Measurements from ENCODE around the gene HELB. TPM values are rescaled to one million over a fixed set of nuclear protein-coding genes. Genes with fewer than 3 reads are reported as not detected.

HELB gene
- total and polyA plus RNA-seq, 4 experiments from 2014 or later, result 20.2 to 69.0 (median 49.5) TPM

DNA sequence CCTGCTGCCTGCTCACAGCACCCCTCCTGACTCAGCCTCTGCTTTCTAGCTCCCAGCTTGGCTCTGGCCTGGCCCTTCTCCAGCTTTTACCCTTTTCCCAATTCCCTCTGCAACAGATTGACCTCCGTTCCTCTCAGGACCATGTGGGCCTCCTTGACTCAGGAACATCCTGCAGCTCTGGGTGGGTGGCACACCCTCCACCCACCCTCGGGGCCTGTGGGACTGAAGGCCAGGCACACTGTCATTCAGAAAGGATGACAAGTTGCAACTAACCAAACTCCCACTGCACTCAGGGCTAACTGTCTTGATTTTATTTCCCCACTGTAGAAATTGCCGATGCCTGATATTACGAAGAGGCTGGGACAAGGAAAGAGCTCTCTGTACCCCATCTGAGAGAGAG is 59.4 kb downstream of the HELB start:
- Histone ChIP-seq H3K4me3 (ENCODE audit: low read length in 2 of 2) (no peak overlapping the region), H3K9me3 (ENCODE audit: control insufficient read depth in 1 of 2, low read length in 2 of 2) (no peaks in the 10 kb centered on the region), H3K36me3 (ENCODE audit: insufficient read depth, low read length) (no peaks in the 10 kb centered on the region), H3K4me1 (ENCODE audit: insufficient read depth, low read length) (no peaks in the 10 kb centered on the region), H3K27ac (ENCODE audit: low read depth, low read length) (no peak overlapping the region), H3K27me3 (ENCODE audit: insufficient read depth, low read length) (no peaks in the 10 kb centered on the region)
- no peak for DNase-seq
- POLR2A ChIA-PET (ENCODE audit: partially characterized antibody), result interaction anchor here (0.6 to 0.8 kb wide), 2 partner anchors 8 to 13 kb away, joined by 3 read pairs; no protein-coding TSS in a partner anchor
- H3K4me3 Mint-ChIP-seq, result no peak overlapping the region
- H3K36me3 Mint-ChIP-seq, result peaks cover 26 to 27% of the 10 kb centered on the region in 2 donors
- no peaks in the 10 kb centered on the region for H3K27me3 Mint-ChIP-seq
- H3K4me1 Mint-ChIP-seq, result peaks cover 2 to 11% (median 4%) of the 10 kb centered on the region in 4 donors
- H3K9me3 Mint-ChIP-seq, result peaks cover 0 to 3% (median 0%) of the 10 kb centered on the region in 8 donors
- no peak overlapping the region for H3K27ac Mint-ChIP-seq
- CTCF ChIA-PET (ENCODE audit: partially characterized antibody), result interaction anchor here (0.8 to 2.0 kb wide), 2 partner anchors 41 to 83 kb away, joined by 4 to 6 read pairs; no protein-coding TSS in a partner anchor
- intact Hi-C loops (cut with micrococcal nuclease), result no loop called here

DNA sequence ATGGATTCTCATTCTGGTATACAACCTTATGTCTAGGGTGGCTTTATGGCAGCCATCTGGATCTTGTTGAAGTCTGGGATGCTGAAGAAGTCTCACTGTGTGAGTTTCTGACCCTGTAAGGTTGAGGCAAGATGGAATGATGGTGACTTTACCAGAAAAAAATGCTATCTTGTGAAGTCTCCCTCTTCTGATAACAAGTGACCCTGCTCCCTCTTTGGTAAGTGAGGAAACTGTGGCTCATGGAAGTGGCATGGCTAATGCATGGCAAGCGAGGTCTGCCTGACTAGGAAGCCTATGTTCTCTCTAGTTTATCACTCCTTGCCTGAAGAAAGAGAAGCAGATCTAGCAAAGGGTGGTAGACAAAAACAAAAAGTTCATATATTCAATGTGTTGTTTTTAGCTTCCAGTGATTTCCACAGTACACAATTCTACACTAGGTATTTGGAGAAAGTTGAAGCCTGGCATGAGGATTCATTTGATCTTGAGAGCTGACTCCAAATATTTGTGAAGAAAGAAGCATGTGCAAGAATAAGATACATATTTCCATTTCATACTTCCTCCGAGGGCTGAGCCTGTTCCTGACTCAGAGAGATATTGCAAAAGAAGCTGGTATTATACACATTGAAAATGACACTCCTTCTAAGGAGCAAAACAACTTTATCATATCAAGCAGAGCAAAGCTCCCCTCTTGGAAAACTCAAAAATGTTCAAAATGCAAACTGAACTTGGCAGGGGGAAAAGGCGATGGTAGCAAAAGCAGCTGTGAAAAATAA is 63.6 kb downstream of the HELB start:
- ChIA-PET POLR2A (ENCODE audit: partially characterized antibody) (no interaction called here), CTCF (ENCODE audit: partially characterized antibody) (interaction anchor here (1.2 to 1.8 kb wide), 2 partner anchors 87 to 96 kb away, joined by 3 to 4 read pairs; no protein-coding TSS in a partner anchor)

DNA sequence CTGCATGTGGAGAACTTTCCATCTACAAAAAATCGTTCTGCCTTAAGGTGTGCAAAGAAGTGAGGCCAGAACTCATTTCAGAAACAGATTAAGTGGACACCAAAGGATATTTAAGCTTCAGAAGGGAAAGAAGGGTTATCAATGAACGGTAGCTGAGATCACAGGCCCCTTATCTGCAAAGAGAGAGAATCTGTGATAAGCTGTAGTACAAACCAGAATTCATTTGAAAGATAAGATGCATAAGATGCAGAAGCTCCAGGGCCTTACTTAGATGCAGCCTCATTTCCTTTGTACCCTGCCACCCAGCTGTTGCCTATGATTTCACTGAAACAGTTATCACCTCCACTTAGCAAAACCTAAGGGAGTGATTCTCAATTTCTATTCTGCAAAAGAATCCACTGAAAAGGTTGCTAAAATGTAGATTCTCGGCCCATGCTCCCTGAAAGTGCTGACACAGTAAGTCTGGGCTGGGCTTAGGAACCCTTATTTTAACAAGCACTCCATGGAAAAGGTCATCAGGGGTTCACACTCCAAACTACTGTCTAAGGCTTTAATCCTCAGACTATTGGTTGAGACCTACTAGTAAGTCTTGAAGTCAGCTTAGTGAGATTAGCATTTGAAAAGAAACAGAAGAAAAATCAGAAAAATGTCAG is 64.8 kb downstream of the HELB start:
- Histone ChIP-seq H3K4me3 (ENCODE audit: low read length in 2 of 2) (no peak overlapping the region), H3K4me1 (ENCODE audit: insufficient read depth, low read length) (no peaks in the 10 kb centered on the region), H3K9me3 (ENCODE audit: control insufficient read depth in 1 of 2, low read length in 2 of 2) (no peaks in the 10 kb centered on the region), H3K27ac (ENCODE audit: low read depth, low read length) (no peak overlapping the region), H3K27me3 (ENCODE audit: insufficient read depth, low read length) (no peaks in the 10 kb centered on the region), H3K36me3 (ENCODE audit: insufficient read depth, low read length) (no peaks in the 10 kb centered on the region)
- Mint-ChIP-seq H3K4me1 (no peaks in the 10 kb centered on the region), H3K9me3 (no peaks in the 10 kb centered on the region), H3K27me3 (no peaks in the 10 kb centered on the region), H3K4me3 (no peak overlapping the region), H3K27ac (no peak overlapping the region), H3K36me3 (peaks cover 43 to 55% of the 10 kb centered on the region in 2 donors)
- no peak for DNase-seq
- CTCF ChIA-PET (ENCODE audit: partially characterized antibody), result interaction anchor here (1.2 kb wide), 1 partner anchor 88 kb away, joined by 4 read pairs; no protein-coding TSS in a partner anchor
- intact Hi-C loops (cut with micrococcal nuclease), result no loop called here
- POLR2A ChIA-PET (ENCODE audit: partially characterized antibody), result no interaction called here

More for the DNA sequence above, 63.6 kb downstream of the HELB start:
- no peaks in the 10 kb centered on the region for H3K27me3 Mint-ChIP-seq
- intact Hi-C loops (cut with micrococcal nuclease), result no loop called here
- Histone ChIP-seq H3K27ac (ENCODE audit: low read depth, low read length) (no peak overlapping the region), H3K9me3 (ENCODE audit: control insufficient read depth in 1 of 2, low read length in 2 of 2) (no peaks in the 10 kb centered on the region), H3K4me1 (ENCODE audit: insufficient read depth, low read length) (no peaks in the 10 kb centered on the region), H3K36me3 (ENCODE audit: insufficient read depth, low read length) (no peaks in the 10 kb centered on the region), H3K4me3 (ENCODE audit: low read length in 2 of 2) (no peak overlapping the region), H3K27me3 (ENCODE audit: insufficient read depth, low read length) (no peaks in the 10 kb centered on the region)
- DNase-seq, result no peak
- no peak overlapping the region for H3K4me3 Mint-ChIP-seq
- no peaks in the 10 kb centered on the region for H3K9me3 Mint-ChIP-seq
- H3K27ac Mint-ChIP-seq, result no peak overlapping the region
- H3K36me3 Mint-ChIP-seq, result peaks cover 45 to 53% of the 10 kb centered on the region in 2 donors
- H3K4me1 Mint-ChIP-seq, result peaks cover 0 to 3% (median under 1%) of the 10 kb centered on the region in 4 donors

DNA sequence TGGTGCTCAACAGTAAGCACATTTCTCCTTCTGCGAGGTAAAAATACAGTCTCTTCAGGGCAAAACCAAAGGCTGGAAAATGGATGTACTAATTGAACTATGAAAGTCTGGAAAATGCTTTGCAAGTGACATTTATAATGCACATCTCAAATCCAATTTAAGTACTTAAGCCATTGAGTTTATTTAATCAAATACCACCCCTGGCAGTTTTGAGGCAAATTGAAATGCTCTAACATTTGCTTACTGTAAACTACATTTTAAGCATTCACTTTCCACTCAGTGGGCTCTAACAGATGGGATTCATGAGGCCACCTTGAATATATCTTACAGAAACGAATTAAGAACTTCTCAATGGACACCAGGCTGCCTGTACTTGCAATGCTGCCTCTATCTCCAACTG is 69.7 kb downstream of the HELB start:
- H3K27me3 Mint-ChIP-seq, result no peaks in the 10 kb centered on the region
- no peak for DNase-seq
- peak overlapping the region in 1 of 7 donors; percentile 25 for H3K27ac Mint-ChIP-seq
- no peak overlapping the region for H3K27ac ChIP-seq (ENCODE audit: low read depth, low read length)
- no peaks in the 10 kb centered on the region for H3K4me1 ChIP-seq (ENCODE audit: insufficient read depth, low read length)
- H3K9me3 ChIP-seq (ENCODE audit: control insufficient read depth in 1 of 2, low read length in 2 of 2), result no peaks in the 10 kb centered on the region
- H3K4me3 ChIP-seq (ENCODE audit: low read length in 2 of 2), result no peak overlapping the region
- H3K36me3 ChIP-seq (ENCODE audit: insufficient read depth, low read length), result no peaks in the 10 kb centered on the region
- ChIA-PET POLR2A (ENCODE audit: partially characterized antibody) (no interaction called here), CTCF (ENCODE audit: partially characterized antibody) (interaction anchor here (1.0 to 1.5 kb wide), 2 partner anchors 103 to 125 kb away, joined by 3 read pairs; no protein-coding TSS in a partner anchor)
- H3K27me3 ChIP-seq (ENCODE audit: insufficient read depth, low read length), result no peaks in the 10 kb centered on the region
- no peaks in the 10 kb centered on the region for H3K4me1 Mint-ChIP-seq
- peaks cover 35 to 45% of the 10 kb centered on the region in 2 donors for H3K36me3 Mint-ChIP-seq
- intact Hi-C loops (cut with micrococcal nuclease), result no loop called here
- no peak overlapping the region for H3K4me3 Mint-ChIP-seq
- H3K9me3 Mint-ChIP-seq, result no peaks in the 10 kb centered on the region

DNA sequence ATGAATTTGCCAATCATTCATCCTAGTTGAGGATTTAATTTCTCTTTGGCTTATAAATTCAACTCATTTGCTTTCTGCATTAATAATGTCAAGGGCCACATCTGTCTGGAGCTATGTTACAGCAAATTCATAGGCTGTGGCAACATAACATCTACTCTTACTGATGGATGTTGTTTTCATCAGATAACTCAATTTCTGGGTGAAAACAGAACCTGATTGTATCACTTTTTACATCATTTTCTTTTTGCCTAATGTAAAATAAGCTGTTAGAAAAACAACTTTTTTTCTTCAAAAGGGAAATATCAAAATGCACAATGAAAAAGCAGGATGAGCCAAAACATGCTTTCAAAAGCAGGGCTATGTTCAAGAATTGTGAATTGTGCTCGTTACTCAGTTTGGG is 73.3 kb downstream of the HELB start:
- no peaks in the 10 kb centered on the region for H3K36me3 ChIP-seq (ENCODE audit: insufficient read depth, low read length)
- ChIA-PET CTCF (ENCODE audit: partially characterized antibody) (interaction anchor here (0.9 kb wide), 1 partner anchor 33 kb away, joined by 3 read pairs; no protein-coding TSS in a partner anchor), POLR2A (ENCODE audit: partially characterized antibody) (no interaction called here)
- no peaks in the 10 kb centered on the region for H3K9me3 Mint-ChIP-seq
- no peaks in the 10 kb centered on the region for H3K27me3 ChIP-seq (ENCODE audit: insufficient read depth, low read length)
- H3K27me3 Mint-ChIP-seq, result no peaks in the 10 kb centered on the region
- no peak overlapping the region for H3K4me3 ChIP-seq (ENCODE audit: low read length in 2 of 2)
- no peak overlapping the region for H3K27ac Mint-ChIP-seq
- H3K4me1 ChIP-seq (ENCODE audit: insufficient read depth, low read length), result no peaks in the 10 kb centered on the region
- no peak for DNase-seq
- intact Hi-C loops (cut with micrococcal nuclease), result no loop called here
- H3K9me3 ChIP-seq (ENCODE audit: control insufficient read depth in 1 of 2, low read length in 2 of 2), result no peaks in the 10 kb centered on the region
- H3K4me1 Mint-ChIP-seq, result no peaks in the 10 kb centered on the region
- no peak overlapping the region for H3K27ac ChIP-seq (ENCODE audit: low read depth, low read length)
- no peak overlapping the region for H3K4me3 Mint-ChIP-seq
- H3K36me3 Mint-ChIP-seq, result peaks cover 16 to 19% of the 10 kb centered on the region in 2 donors

DNA sequence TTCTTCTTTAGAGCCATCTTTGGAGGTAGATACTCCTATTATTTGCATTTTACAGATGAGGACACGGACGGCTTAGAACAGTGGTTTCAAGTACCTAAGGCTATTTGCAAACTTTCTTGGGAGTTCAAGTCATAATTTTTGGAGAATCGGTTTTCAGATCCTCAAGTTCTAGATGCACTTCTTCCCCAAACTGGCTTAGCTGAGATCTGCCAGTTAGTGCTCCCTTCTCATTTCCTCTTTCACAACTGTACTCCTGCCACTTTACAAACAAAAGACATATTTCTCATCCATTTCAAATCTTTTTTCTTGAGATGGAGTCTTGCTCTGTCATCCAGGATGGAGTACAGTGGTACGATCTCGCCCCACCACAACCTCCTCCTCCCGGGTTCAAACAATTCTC is 77.3 kb downstream of the HELB start:
- Mint-ChIP-seq H3K27me3 (peaks cover 0 to 2% of the 10 kb centered on the region in 2 donors), H3K4me1 (no peaks in the 10 kb centered on the region), H3K27ac (no peak overlapping the region), H3K36me3 (peaks cover 14 to 28% of the 10 kb centered on the region in 2 donors), H3K4me3 (no peak overlapping the region), H3K9me3 (peaks cover 0 to 1% (median 0%) of the 10 kb centered on the region in 8 donors)
- Histone ChIP-seq H3K27ac (ENCODE audit: low read depth, low read length) (no peak overlapping the region), H3K27me3 (ENCODE audit: insufficient read depth, low read length) (no peaks in the 10 kb centered on the region), H3K4me1 (ENCODE audit: insufficient read depth, low read length) (no peaks in the 10 kb centered on the region), H3K36me3 (ENCODE audit: insufficient read depth, low read length) (no peaks in the 10 kb centered on the region), H3K4me3 (ENCODE audit: low read length in 2 of 2) (no peak overlapping the region), H3K9me3 (ENCODE audit: control insufficient read depth in 1 of 2, low read length in 2 of 2) (no peaks in the 10 kb centered on the region)
- intact Hi-C loops (cut with micrococcal nuclease), result no loop called here
- POLR2A ChIA-PET (ENCODE audit: partially characterized antibody), result no interaction called here
- DNase-seq, result no peak
- CTCF ChIA-PET (ENCODE audit: partially characterized antibody), result no interaction called here

DNA sequence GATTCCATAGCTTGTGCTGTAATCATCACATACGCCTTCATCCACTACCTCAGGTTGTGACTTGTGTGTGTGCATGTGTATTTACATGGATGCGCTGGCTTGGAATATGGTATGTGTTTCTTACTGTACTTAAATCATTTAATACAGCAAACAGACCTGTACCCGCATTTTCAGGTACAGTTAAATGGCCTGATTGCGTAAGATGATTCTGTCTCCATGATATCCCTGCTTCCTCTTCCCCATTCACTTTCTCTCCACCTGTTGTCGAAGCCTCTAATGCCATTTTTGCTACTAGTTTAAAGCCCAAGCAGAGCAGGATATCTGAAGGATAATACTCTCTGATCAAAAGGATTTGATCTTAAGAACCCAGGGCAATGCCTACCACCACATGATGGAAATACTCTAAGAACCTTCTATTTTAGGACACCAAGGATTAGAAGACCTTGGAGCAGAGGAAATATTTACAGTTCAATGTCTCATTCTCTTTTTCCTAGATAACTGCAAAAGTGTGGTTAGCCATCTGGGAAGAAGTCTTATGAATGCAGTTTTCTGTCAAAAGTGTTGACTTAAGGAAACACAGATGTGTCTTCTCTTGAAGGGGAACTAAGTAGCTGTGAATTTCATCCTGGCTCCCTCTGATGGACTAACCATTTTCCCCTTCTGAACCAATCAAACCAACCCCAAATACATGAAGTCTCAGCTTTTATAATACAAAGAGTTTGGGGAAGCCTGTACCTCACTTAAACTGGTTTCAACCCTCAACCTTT is 78.7 kb downstream of the HELB start:
- H3K4me1 ChIP-seq (ENCODE audit: insufficient read depth, low read length), result no peaks in the 10 kb centered on the region
- Mint-ChIP-seq H3K27ac (no peak overlapping the region), H3K4me3 (no peak overlapping the region), H3K36me3 (peaks cover 14 to 29% of the 10 kb centered on the region in 2 donors), H3K4me1 (no peaks in the 10 kb centered on the region), H3K27me3 (peaks cover 0 to 2% of the 10 kb centered on the region in 2 donors), H3K9me3 (peaks cover 0 to 1% (median 0%) of the 10 kb centered on the region in 8 donors)
- H3K36me3 ChIP-seq (ENCODE audit: insufficient read depth, low read length), result no peaks in the 10 kb centered on the region
- no peaks in the 10 kb centered on the region for H3K27me3 ChIP-seq (ENCODE audit: insufficient read depth, low read length)
- H3K9me3 ChIP-seq (ENCODE audit: control insufficient read depth in 1 of 2, low read length in 2 of 2), result no peaks in the 10 kb centered on the region
- POLR2A ChIA-PET (ENCODE audit: partially characterized antibody), result no interaction called here
- no peak for DNase-seq
- H3K27ac ChIP-seq (ENCODE audit: low read depth, low read length), result no peak overlapping the region
- no peak overlapping the region for H3K4me3 ChIP-seq (ENCODE audit: low read length in 2 of 2)
- CTCF ChIA-PET (ENCODE audit: partially characterized antibody), result interaction anchor here (1.3 kb wide), 1 partner anchor 110 kb away, joined by 3 read pairs; no protein-coding TSS in a partner anchor
- intact Hi-C loops (cut with micrococcal nuclease), result no loop called here

Data from CD4-positive, alpha-beta memory T cell (primary cell).